GM18951 (cell line): ENCODE results near the gene MBD2.

Source experiments
- POLR2A ChIP-seq: IDR thresholded peaks from 4 replicates; pipeline ENCODE4 v1.6.1; 2011; ENCODE audit warnings: mild to moderate bottlenecking; ENCODE audit not compliant: insufficient read length, insufficient read depth; ENCODE audit errors: extremely low read depth
- in situ Hi-C: fragments of 300-500 bp; cut with MboI; formaldehyde crosslinking; loops from one replicate; pipeline ENCODE4 v1.12.0; 2022; ENCODE audit warnings: low sequenced_read_pairs, mixed read lengths, inconsistent platforms; ENCODE audit not compliant: unreplicated experiment

Gene MBD2

DNA sequence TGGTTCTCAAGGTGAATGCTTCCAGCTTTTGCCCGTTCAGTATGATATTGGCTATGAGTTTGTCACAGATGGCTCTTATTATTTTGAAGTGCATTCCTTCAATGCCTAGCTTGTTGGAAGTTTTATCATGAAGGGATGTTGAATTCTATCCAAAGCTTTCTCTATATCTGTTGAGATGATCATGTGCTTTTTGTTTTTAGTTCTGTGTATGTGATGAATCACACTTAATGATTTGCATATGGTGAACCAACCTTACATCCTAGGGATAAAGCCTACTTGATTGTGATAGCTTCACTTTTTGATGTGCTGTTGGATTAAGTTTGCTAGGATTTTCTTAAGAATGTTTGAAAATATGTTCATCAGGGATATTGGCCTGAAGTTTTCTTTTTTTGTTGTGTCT lies 112.1 kb downstream of the MBD2 start:
- TF ChIP-seq POLR2A = no peak
- in situ Hi-C loops = loop anchor here (25.0 kb wide), 2 partner anchors 425 to 550 kb away; no protein-coding TSS in a partner anchor

DNA sequence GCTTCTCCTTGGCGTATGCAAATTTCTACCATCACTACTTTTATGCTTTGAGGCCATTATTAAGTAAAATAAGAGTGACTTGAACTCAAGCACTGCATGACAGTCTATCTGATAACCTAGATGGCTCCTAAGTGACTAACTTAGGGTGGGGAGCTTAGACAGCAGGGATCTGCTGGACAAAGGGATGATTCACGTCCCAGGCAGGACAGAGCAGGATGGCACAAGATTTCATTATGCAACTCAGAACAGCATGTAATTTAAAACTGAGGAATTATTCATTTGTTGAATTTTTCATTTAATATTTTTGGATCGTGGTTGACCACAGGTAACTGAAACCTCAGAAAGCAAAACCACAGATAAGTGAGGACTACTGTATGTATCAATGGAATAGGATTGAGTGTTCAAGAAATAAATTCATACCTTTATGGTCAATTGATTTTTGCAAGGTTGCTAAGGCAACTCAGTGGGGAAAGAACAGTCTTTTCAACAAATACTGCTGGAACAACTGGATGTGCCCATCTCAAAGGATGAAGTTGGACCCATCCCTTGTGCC lies 115.3 kb downstream of the MBD2 start:
- no peak for TF ChIP-seq POLR2A
- in situ Hi-C loops = loop anchor here (25.0 kb wide), 2 partner anchors 422 to 547 kb away; no protein-coding TSS in a partner anchor

DNA sequence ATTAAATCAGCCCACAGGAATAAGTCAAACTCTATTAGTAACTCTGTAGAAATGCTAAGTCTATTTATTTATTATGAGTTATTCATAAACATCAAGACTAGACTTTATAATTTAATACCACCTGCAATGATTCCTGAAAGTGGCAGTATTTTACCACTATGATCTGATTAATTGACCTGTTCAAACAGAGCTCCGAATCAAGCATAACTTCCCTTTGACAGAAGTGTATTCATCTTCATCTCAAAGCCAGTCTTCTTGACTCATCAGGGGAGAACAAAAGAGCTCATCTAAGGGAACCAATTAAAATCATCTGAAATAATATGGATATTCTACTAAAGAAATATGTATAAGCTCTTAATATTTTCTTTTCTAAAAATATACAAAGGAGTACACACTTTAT lies 122.3 kb downstream of the MBD2 start:
- in situ Hi-C loops = loop anchor here (25.0 kb wide), 2 partner anchors 415 to 540 kb away; no protein-coding TSS in a partner anchor
- no peak for TF ChIP-seq POLR2A
